Measurements from ENCODE around the gene ZDHHC8.

Gene ZDHHC8, protein sequence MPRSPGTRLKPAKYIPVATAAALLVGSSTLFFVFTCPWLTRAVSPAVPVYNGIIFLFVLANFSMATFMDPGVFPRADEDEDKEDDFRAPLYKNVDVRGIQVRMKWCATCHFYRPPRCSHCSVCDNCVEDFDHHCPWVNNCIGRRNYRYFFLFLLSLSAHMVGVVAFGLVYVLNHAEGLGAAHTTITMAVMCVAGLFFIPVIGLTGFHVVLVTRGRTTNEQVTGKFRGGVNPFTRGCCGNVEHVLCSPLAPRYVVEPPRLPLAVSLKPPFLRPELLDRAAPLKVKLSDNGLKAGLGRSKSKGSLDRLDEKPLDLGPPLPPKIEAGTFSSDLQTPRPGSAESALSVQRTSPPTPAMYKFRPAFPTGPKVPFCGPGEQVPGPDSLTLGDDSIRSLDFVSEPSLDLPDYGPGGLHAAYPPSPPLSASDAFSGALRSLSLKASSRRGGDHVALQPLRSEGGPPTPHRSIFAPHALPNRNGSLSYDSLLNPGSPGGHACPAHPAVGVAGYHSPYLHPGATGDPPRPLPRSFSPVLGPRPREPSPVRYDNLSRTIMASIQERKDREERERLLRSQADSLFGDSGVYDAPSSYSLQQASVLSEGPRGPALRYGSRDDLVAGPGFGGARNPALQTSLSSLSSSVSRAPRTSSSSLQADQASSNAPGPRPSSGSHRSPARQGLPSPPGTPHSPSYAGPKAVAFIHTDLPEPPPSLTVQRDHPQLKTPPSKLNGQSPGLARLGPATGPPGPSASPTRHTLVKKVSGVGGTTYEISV

DNA sequence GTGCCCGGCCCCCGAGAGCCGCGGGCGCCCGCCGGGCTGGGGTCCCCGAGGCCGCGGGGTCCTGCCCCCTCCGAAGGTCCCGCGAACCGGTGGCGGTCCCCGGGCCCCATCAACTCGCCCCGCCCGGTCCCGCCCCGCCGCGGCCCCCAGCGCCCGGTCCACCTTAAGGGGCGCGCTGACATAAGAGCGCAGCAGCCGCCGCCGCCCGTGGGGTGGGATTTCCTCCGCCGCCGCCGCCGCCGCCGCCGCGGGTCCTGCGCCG, at the start of gene ZDHHC8:
TSS of gene ZDHHC8 (plus strand) at position 208 of the 262 bp plus-strand sequence. CDS start 144 bp downstream, outside the sequence.
- DNase-seq = no peak

DNA sequence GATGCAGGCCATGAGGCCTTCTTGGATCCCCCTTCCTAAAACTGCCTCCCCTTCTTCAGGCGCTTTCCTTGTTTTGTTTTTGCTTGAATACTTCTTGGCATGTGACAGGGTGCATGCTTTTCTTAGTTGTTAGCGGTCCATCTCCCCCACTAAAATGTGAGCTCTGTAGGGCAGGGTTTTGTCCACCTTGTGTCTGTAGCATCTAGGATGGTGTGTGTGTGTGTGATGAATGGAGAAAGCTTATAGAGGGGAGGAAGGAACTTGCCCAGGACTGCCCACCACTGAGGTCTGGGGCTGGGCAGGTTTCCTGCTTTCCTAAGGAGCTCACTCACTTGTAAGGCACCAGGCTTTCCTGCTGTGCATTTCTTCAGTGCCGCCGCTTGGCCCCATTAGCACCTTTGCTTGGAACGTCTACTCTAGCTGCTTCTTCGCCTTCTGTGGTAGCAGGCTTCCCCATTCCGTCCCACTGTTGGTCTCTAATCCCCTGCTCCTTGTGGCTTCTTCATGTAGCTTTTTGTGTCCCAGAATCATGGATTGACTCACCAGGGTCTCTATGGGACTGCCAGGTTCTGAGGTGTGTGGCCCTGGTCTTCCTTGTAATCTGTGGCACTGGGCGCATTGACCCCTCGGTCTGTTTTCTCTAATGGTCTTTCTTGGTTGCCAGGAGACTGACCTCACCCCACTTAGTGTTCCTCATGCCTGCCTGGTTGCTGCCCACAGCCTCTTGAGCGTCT, 48.3 kb upstream of the ZDHHC8 start:
- DNase-seq = no peak

DNA sequence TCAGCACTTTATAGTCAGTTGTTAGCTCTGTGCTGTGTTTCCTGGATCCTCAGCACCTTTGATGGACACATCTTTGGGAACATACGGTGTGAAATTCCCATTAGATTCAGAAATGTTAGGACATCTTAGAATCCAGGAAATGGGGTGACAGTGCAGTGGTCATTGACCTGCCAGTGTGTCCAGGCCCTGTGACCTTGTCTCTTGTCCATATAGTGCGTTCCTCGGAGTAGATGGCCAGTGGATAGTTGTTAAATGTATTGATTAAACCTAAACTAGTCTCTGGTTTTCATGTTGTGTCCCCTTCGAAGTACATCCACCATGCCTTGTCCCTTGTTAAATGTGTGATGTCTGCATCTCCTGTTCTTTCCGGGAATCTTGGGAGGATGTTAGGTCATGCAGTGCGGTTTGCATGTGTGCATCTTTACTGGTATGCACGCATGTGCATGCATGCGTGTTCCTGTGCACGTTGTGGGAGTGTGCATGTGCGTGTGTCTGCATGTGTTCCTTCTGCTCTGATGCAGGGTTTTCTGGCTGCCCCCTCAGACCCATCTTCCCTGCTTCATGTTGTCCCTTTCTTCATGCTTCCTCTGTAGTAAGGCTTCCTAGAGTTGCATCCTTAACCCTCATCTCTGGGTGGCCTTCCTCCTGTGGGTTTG, 47.6 kb upstream of the ZDHHC8 start:
- DNase-seq = no peak

DNA sequence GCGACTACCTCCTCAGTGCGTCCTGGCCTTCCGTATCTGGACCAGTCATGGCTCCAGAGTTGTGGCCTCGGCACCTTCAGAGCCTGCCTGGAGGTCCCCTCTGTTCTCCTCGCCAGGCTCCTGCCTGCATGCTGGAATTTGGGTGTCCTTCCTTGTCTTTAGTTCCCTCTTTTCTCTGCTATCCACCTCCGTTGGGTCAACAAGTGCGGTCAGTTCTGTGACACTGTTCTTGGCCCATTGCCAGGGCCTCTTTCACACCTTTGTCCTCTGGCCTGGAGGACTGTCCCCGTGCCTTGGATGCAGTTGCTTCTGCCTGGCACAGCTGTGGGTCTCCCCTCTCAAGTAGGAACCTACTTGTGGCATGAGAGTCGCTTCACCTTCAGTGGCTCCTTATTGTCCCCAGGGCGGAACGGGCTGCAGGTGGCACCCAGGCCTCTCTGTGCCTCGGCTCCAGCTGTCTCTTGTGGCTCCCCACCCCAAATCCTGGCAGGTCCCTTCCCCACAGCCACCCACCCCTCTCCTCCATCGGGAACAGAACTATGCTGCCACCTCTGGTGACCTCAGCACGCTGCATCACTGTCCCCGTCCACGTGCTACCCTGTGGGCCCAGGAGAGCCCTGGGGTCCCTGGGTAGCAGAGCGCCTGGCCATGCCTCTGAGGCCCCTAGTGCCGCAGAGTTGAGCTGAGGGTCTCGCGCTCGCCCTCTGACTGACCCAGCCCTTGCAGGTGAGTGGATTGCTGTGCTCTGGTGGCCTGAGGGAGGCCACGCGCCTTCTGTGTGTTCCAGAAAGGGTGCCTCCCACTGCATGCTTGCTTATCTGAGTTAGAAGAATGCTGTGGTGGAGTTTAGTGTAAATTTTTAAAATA, 46.8 kb upstream of the ZDHHC8 start:
- no peak for DNase-seq

DNA sequence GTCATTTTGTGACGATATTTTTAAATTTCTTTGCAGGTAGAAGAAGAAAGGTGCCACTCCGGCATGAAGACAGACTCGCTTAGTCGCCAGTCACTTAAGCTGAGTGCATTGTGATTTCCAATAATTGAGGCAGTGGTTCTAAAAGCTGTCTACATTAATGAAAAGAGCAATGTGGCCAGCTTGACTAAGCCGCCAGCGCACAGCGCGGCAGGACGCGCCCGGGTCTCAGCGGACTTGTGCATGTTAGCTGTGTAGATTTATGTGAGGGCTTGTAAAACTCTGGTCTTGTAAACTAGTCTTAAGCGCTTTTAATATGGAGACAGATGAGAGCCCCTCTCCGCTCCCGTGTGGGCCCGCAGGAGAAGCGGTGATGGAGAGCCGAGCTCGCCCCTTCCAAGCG, 46.0 kb upstream of the ZDHHC8 start:
- no peak for DNase-seq

DNA sequence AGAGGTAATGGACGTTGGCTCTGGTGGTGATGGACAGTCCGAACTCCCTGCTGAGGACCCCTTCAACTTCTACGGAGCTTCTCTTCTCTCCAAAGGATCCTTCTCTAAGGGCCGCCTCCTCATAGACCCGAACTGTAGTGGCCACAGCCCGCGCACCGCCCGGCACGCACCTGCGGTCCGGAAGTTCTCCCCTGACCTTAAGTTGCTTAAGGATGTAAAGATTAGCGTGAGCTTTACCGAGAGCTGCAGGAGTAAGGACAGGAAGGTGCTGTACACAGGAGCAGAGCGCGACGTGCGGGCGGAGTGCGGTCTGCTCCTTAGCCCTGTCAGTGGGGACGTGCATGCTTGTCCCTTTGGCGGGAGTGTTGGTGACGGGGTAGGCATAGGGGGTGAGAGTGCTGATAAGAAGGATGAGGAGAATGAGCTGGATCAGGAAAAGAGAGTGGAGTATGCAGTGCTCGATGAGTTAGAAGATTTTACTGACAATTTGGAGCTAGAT, 45.5 kb upstream of the ZDHHC8 start:
- DNase-seq = no peak

DNA sequence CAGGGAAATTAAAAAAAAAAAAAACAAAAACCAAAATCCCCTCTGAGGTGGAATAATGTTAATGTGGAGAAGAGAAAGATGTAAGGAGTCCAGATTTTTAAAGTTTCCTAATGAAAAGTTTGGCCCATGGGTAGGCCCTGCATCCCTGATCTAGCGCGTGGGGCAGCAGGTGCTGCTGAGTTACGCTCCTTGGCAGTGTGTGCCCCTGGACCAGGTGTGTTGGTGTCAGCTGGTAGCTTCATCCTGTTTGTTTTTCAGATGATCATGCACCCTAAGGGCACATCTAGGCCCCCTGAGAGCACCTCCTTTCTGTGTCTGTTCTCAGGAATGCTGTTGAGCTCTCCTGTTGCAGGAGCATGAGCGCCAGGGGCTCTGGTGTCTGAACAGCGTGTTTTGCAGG, 44.8 kb upstream of the ZDHHC8 start:
- no peak for DNase-seq

DNA sequence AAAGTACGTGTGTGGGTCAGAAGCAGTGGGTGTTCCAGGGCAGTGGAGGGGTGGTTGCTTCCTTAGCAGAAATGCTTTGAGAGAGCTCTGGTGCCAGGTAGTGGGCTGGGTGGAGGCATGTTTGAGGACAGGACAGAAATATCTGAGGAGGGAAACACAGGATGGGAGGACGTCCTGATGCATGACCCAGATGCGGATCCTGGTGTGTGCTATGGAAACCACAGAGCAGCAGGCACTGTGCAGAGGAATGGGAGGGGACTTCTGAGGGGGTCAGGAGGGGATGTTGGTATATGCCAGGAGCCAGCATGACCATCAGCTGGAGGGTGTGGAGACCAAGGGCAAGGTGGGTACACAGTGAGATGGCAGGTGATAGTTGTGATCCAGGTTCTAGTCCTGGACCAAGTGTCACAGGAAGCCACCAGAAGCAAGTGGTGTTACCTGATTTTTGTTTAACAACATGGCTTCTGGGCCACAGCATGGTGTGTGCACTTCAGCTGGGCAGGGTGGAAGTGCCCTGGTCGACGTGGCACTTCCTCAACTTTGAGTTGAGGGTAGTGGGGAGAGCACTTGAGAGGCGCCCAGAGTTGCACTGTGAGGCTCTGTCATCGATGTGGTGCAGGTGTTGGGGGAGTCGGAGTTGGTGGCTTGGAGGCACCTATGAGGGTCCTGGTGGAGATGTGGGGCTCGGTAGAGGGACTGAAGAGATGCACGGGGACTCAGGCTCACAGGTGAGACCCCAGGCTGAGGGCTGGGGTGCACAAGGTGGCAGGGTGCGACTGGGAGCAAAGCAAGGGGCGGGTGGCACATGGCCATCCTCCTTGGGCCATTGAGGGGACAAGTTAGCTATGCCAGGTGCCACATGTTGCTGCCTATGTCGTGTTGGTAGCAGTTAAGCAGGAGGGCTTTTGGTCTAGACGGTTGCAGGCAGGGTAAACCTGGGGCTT, 44.0 kb upstream of the ZDHHC8 start:
- no peak for DNase-seq

DNA sequence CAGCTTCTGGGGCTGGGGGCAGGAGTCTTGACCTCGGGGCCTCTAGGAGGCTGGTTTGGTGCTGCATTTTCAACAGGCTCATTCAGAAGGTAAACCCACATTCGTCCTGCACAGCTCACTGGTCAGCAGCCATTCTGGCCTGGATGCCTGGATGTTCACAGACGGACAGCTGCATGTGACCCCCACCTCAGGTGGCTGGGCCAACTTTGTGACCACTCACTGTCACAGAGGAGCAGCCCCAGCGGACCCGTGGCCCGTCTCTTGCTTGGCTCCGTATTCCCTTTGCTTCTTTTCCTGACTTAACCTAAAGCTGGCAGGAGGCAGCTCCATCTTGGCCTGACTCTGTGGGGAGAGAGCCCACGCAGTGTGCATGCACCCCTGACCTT, 43.3 kb upstream of the ZDHHC8 start:
- DNase-seq = no peak

DNA sequence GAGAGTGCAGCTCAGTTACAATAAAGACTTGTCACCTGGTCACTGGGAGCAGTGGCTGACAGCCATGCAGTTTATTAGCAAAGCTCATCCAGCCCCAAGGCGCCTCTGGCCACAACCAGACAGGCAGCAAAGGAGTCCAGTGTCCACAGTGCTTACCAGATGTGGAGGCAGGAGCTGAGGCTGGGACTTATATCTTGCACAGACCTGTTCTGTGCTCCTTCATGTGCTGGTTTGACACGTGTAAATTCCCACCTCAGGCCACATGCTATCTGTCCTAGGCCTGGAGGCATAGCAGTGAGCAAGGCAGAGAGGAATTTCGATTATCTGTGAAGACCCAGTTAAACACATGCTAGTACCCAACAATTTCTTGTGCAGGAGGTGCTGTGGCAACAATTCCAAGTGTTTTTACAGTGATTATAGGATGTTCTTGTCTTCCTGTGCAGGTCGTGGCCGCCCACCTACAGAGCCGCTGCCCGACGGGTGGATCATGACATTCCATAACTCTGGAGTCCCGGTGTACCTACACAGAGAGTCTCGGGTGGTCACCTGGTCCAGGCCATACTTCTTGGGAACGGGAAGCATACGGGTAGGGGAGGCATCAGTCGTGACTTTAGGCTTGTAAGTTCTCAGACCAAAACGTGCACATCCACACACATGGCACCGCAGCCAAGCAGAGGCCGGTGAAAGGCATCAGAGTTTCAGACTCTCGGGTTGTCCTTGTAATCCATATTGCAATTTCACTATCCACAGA, 42.2 kb upstream of the ZDHHC8 start:
- DNase-seq = no peak

DNA sequence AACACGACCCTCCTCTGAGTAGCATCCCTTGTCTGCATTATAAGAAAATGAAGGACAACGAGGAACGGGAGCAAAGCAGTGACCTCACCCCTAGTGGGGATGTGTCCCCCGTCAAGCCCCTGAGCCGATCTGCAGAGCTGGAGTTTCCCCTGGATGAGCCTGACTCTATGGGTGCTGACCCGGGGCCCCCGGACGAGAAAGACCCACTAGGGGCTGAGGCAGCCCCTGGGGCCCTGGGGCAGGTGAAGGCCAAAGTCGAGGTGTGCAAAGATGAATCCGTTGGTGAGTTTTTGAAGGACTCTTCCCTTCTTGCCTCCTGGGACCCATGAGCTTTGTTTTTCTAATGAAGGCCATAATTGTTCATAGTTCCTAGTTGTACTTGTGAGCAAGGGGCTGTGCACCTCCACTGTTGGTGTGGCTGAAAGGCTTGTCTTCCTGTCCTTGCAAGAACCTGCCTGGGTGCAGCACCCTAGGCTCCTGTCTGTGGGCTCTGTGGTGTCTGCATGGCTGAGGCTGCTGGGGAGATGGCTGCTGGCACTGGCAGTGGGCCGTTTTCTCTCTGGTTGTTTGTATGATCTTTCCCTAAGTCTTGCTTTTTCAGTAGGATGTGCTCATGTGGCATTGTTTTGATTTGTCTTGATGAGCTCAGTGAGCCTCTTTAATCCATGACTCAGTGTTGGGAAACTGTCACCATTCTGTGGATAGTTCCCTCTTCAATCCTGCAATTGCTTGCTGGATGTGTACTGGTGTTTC, 41.5 kb upstream of the ZDHHC8 start:
- DNase-seq = no peak

DNA sequence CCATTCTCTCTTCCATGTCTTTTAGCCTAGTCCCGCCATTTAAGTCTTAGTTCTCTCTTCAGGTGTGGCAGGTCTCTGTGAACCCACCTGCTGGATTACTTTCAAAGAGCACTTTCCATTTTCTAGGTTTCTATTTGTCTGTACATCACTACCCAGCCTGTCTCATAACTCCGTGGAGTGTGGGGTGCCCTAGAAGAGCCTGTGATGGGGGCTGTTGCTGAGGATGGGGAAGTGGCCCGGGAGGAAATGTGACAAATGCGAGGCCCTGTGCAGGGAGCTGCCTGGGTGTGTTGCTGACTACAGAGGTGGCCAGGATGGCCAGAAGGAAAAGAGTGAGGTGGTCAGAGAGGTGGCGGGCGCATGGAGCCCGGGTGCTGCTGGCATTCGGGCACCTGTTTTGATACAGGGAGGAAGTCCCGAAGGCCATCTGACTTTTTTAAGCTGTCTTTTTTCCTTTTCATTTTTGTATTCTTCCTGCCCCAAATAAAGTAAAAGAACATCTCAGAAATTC, 40.8 kb upstream of the ZDHHC8 start:
- DNase-seq = no peak

DNA sequence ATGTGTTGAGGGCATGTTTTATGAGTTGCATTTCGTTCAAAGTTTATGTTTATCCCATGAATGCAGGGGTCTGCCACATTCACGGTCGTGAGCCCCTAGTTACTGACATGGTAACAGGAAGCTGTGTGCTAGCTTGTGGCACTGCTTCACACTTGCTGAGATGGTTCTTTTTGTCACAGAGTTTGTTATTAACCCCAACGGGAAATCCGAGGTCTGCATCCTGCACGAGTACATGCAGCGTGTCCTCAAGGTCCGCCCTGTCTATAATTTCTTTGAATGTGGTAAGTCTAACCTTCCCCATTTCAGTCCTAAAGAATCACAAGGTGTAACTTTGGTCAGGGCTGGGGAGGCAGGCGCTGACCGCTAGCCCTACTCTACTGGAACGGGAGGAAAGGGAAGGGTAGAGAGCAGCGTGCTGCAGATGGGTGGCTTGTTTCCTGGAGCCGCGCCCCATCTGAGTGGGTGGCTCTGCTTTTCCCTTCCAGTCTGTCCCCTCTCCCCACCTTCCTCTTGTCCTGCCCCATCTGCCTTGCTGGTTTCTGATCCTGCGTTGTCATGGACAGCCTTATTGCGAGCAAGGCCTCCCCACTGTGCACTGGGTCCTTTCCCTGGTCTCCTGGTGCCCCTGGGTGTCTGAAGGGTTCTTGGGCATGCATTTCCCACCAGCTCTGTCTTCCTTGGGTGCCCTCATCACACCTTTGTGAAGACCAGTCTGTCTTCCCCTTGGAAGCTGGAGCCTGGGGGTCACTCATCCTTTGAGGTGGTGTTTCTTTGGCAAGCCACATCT, 39.7 kb upstream of the ZDHHC8 start:
- no peak for DNase-seq

DNA sequence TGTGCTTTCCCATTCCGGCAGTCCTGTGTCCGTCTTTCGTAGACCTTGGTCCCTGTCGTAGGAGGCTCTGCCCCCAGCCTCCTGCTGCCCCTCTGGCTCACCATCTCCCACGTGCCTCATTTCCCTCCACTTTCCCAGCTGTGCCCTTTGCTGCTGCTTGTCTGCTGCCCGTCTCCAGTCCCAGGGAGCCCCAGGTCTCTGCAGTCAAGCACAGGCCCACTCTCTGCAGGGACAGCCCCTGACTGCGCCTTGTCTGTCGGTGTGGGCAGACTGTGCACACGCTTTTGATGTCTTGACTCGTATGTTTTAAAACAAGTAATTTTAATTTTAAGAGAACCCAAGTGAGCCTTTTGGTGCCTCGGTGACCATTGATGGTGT, 39.1 kb upstream of the ZDHHC8 start:
- DNase-seq = no peak

DNA sequence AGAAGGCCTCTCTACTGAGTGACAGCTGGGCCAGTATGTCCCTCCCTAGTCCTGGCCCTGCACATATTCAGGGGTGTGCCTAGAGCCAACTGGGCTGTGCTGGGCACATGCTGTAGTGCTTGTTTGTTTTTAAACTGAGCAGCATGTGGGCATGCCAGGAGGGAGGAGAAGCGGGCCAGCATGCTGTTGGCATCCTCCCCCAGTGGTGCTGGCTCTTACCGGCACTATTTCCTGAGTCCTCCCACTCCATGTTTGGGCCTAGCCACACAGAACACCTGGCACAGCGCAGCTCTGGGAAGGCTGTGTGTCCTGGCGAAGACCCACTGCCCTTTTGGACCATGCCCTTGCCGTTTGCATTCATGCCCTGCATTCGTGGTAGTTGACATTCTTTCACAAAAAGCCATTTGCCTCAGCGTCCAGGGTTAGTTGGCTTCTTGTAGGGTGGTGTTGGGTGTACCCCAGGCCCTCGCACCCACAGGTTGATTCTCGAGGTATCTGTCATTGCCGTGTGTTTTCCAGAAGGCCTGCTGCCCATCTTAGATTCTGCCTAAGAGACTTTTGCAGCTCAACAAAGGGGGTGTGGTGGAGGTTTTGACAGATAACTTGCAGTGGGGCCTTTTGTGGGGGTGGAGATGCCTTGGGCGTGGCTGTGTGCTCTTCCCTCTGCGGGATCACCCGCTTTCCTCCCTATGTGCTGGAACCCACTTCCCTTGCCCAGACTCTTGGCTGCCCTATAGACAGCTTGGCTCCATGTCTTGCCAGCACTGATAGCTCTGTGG, 38.0 kb upstream of the ZDHHC8 start:
- DNase-seq = no peak

DNA sequence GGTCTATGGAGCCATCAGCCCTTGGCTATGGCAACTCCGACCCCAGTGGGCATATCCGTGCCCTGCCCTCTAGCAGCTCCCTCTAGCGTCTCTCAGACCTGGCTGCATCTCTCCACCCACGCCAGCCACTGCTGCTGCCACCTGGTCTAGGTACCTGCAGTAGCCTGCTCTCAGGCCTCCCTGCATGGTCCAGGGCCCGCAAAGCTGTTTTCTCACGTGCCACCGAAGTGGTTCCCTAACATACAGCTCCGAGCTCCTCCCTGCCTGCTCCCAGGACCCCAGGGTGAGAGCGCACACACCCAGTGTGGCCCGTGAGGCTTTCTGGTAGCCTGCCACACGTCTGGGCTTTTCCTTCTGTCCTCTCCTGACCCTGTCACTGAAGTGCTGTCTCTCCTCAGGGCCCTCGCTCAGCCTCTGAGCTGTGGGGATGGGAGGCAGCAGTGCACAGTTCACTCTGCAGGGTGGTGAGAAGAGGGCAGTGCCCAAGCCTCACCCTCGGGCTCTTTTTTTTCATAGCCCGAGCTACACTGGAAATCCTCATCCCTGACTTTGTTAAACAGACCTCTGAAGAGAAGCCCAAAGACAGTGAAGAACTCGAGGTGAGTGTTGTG, 37.3 kb upstream of the ZDHHC8 start:
- DNase-seq = no peak

DNA sequence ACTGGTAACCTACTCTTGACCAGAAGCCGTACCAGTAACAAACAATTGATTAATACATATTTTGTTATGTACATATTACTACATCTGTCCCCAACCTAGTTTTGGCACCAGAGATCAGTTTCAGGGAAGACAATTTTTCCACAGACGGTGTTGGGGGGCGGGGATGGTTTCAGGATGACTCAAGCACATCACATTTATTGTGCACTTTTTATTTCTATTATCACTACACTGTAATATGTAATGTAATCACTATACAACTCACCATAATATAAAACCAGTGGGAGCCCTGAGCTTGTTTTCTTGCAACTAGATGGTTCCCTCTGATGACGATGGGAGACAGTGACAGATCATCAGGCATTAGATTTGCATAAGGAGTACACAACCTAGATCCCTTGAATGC, 36.1 kb upstream of the ZDHHC8 start:
- DNase-seq = no peak

Measured in SIG-M5 (cell line).